Measurements from ENCODE around the gene HORMAD2. TPM values are rescaled to one million over a fixed set of nuclear protein-coding genes. Genes with fewer than 3 reads are reported as not detected.

The HORMAD2 gene
- total and polyA plus RNA-seq, 4 donors = 0.02 to 0.46 TPM; not detected in 2

DNA sequence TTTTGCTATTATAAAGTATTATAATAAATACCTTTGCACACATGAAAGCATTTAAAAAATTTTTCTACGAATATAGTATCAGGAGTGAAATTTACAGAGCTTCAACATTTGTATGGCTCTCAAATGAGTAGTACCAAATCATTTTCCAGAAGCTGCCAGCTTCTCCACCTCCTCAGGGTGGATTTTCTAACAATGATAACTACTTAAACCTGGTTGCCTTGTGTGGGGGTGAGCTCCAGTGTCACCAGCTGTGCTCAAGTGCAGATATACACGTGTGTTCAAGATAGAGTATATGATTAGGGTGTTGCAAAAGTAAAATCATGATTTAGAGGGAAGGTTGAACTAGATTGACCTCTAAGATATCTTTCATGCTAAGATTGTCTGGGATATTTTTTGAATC lies 48.2 kb downstream of the HORMAD2 start:
- TF ChIP-seq CTCF (IDR thresholded peaks at IDR 0.05; ENCODE audit: control extremely low read depth, extremely low read depth) = no peak
- H3K4me3 ChIP-seq = no peak overlapping the region
- no peak for ATAC-seq (ENCODE audit: insufficient read depth, low FRiP score)
- no peaks in the 10 kb centered on the region for H3K27me3 ChIP-seq (ENCODE audit: control insufficient read depth in 3 of 3, insufficient read depth in 3 of 3, low read length in 2 of 3)
- no peaks in the 10 kb centered on the region for H3K4me1 ChIP-seq (ENCODE audit: control insufficient read depth in 5 of 5, insufficient read depth in 5 of 5, low read length in 5 of 5)
- DNase-seq = no peak
- H3K27ac ChIP-seq (ENCODE audit: low read depth in 1 of 2, low read length in 1 of 2) = no peak overlapping the region
- WGBS, 2 donors = 64 to 79% methylated on average over 2 of the region's 2 CpGs
- no peaks in the 10 kb centered on the region for H3K9me3 ChIP-seq (ENCODE audit: control insufficient read depth in 4 of 4, insufficient read depth in 3 of 4, low read length in 3 of 4)
- no peak overlapping the region for H3K9ac ChIP-seq (ENCODE audit: insufficient read depth in 1 of 2, low read length in 2 of 2)
- H3K36me3 ChIP-seq (ENCODE audit: control insufficient read depth in 4 of 4, insufficient read depth in 4 of 4, low read length in 4 of 4) = no peaks in the 10 kb centered on the region

DNA sequence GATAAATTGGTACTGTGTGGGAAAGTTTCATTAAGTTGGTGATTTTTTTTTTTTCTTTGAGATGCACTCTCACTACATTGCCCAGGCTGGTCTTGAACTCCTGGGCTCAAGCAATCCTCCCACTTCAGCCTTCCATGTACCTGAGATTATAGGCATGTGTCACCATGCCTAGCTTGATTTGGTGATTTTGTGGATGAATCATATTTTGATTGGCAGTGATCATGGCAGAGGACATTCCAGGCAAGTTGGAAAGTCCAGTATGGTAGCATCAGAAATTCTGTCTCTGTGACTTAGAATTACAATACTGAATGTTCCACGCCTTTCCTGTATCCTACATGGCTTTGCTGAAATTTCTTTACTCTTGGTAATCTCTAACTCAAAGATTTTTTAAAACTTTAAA lies 49.4 kb downstream of the HORMAD2 start:
- WGBS, 2 donors = 99 to 100% methylated on average over 1 of the region's 1 CpG
- H3K27me3 ChIP-seq (ENCODE audit: control insufficient read depth in 3 of 3, insufficient read depth in 3 of 3, low read length in 2 of 3) = no peaks in the 10 kb centered on the region
- H3K9ac ChIP-seq (ENCODE audit: insufficient read depth in 1 of 2, low read length in 2 of 2) = no peak overlapping the region
- no peaks in the 10 kb centered on the region for H3K9me3 ChIP-seq (ENCODE audit: control insufficient read depth in 4 of 4, insufficient read depth in 3 of 4, low read length in 3 of 4)
- no peaks in the 10 kb centered on the region for H3K4me1 ChIP-seq (ENCODE audit: control insufficient read depth in 5 of 5, insufficient read depth in 5 of 5, low read length in 5 of 5)
- no peak overlapping the region for H3K27ac ChIP-seq (ENCODE audit: low read depth in 1 of 2, low read length in 1 of 2)
- TF ChIP-seq CTCF (IDR thresholded peaks at IDR 0.05; ENCODE audit: control extremely low read depth, extremely low read depth) = no peak
- no peak for DNase-seq
- ATAC-seq (ENCODE audit: insufficient read depth, low FRiP score) = no peak
- H3K36me3 ChIP-seq (ENCODE audit: control insufficient read depth in 4 of 4, insufficient read depth in 4 of 4, low read length in 4 of 4) = no peaks in the 10 kb centered on the region
- no peak overlapping the region for H3K4me3 ChIP-seq

GRCh38 chr22:30132290-30132996 lies 52.2 kb downstream of the HORMAD2 start:
- ATAC-seq (ENCODE audit: insufficient read depth, low FRiP score) = no peak
- H3K9me3 ChIP-seq (ENCODE audit: control insufficient read depth in 4 of 4, insufficient read depth in 3 of 4, low read length in 3 of 4) = no peaks in the 10 kb centered on the region
- no peak overlapping the region for H3K4me3 ChIP-seq

More at GRCh38 chr22:30132290-30132996, 52.2 kb downstream of the HORMAD2 start:
- no peak for TF ChIP-seq CTCF (IDR thresholded peaks at IDR 0.05; ENCODE audit: control extremely low read depth, extremely low read depth)
- Histone ChIP-seq H3K27ac (ENCODE audit: low read depth in 1 of 2, low read length in 1 of 2) (no peak overlapping the region), H3K9ac (ENCODE audit: insufficient read depth in 1 of 2, low read length in 2 of 2) (no peak overlapping the region), H3K36me3 (ENCODE audit: control insufficient read depth in 4 of 4, insufficient read depth in 4 of 4, low read length in 4 of 4) (no peaks in the 10 kb centered on the region), H3K27me3 (ENCODE audit: control insufficient read depth in 3 of 3, insufficient read depth in 3 of 3, low read length in 2 of 3) (no peaks in the 10 kb centered on the region), H3K4me1 (ENCODE audit: control insufficient read depth in 5 of 5, insufficient read depth in 5 of 5, low read length in 5 of 5) (no peaks in the 10 kb centered on the region)
- DNase-seq = no peak
- 70 to 84% methylated on average over 4 of the region's 4 CpGs for WGBS, 2 donors
